Panc1 (cell line): ENCODE data around the gene STARD8. TPM values are rescaled to one million over a fixed set of nuclear protein-coding genes. Genes with fewer than 3 reads are reported as not detected.

Experiments
- ATAC-seq: fragments of 200-7000 bp; cut with Tn5 transposase; 2 replicates; pipeline ENCODE4 v1.9.1; 2020; ENCODE audit warnings: mild to moderate bottlenecking, moderate library complexity
- BruUV-seq: library from RNA; stranded (reverse); fragments of 400-500 nt; replicated peaks from 2 replicates; lab custom pipeline; 2021; lab: Mats Ljungman, UMichigan
- CTCF ChIA-PET: fragments of 300-600 bp; sonication (Branson Sonifier 250); formaldehyde crosslinking; loops from one replicate; lab custom pipeline; 2022; ENCODE audit warnings: antibody characterized with exemption; lab: Charles Lee
- POLR2A ChIA-PET: fragments of 300-600 bp; sonication (Branson Sonifier 250); formaldehyde crosslinking; loops from one replicate; lab custom pipeline; 2022; ENCODE audit warnings: antibody characterized with exemption; lab: Charles Lee
- DNase-seq: peaks from one replicate; pipeline ENCODE4 v3.0.0-alpha.2; 2010; ENCODE audit warnings: low read depth, low spot score
- H3K27ac ChIP-seq: 2 replicates; pipeline ENCODE4 v1.5.1; 2011; ENCODE audit warnings: mild to moderate bottlenecking, low read length, inconsistent platforms
- H3K27me3 ChIP-seq: fragments of 200-500 bp; sonication (Bioruptor generic); 2 replicates; pipeline ENCODE4 v1.6.0; 2014; ENCODE audit warnings: low read length, inconsistent platforms; ENCODE audit not compliant: control insufficient read depth, insufficient read depth
- H3K36me3 ChIP-seq: fragments of 200-500 bp; sonication (Bioruptor generic); 2 replicates; pipeline ENCODE4 v1.5.1; 2014; ENCODE audit warnings: inconsistent platforms, mild to moderate bottlenecking, low read length, moderate library complexity; ENCODE audit not compliant: control insufficient read depth, insufficient read depth
- H3K4me1 ChIP-seq: 2 replicates; pipeline ENCODE4 v1.5.1; 2011; ENCODE audit warnings: inconsistent platforms, mild to moderate bottlenecking, low read length, moderate library complexity; ENCODE audit not compliant: control insufficient read depth, insufficient read depth
- H3K4me3 ChIP-seq, 2 experiments: 2 replicates each; pipeline ENCODE4 v1.5.1; 2011 to 2012; ENCODE audit warnings: low read depth in 2 of 2, low read length in 2 of 2, mild to moderate bottlenecking in 2 of 2, inconsistent platforms in 1 of 2, moderate library complexity in 1 of 2
- H3K9me3 ChIP-seq: fragments of 200-500 bp; sonication (Bioruptor generic); 2 replicates; pipeline ENCODE4 v1.5.1; 2014; ENCODE audit warnings: low read depth, mild to moderate bottlenecking, inconsistent platforms, low read length, moderate library complexity; ENCODE audit not compliant: control insufficient read depth, insufficient read depth
- CTCF ChIP-seq: fragments of 450-650 bp; IDR thresholded peaks from 2 replicates; pipeline ENCODE4 v1.5.1; 2017; ENCODE audit warnings: mild to moderate bottlenecking
- POLR2AphosphoS5 ChIP-seq: IDR thresholded peaks from 2 replicates; pipeline ENCODE4 v1.6.1; 2012; ENCODE audit warnings: mild to moderate bottlenecking, low read depth, low read length, moderate library complexity
- REST ChIP-seq, 2 experiments: IDR thresholded peaks; 2 replicates each; pipeline ENCODE4 v1.6.1; 2011 to 2012; ENCODE audit warnings: low read depth in 2 of 2, control low read depth in 1 of 2, low read length in 1 of 2, mild to moderate bottlenecking in 1 of 2, moderate library complexity in 1 of 2; ENCODE audit not compliant: insufficient read depth in 1 of 2
- SIN3A ChIP-seq: IDR thresholded peaks from 2 replicates; pipeline ENCODE4 v1.6.1; 2012; ENCODE audit warnings: low read depth, mild to moderate bottlenecking, low read length, moderate library complexity, borderline replicate concordance; ENCODE audit not compliant: insufficient read depth
- TCF7L2 ChIP-seq: IDR thresholded peaks from 2 replicates; pipeline ENCODE4 v1.6.1; 2011; ENCODE audit warnings: mild to moderate bottlenecking, low read depth, low read length, inconsistent platforms
- in situ Hi-C: cut with HindIII; loops from 2 replicates; pipeline ENCODE4 v1.10.0; 2016; ENCODE audit warnings: low sequenced_read_pairs, low pct_unique_long_range_greater_than_20kb
- intact Hi-C: fragments of 100-400 bp; cut with micrococcal nuclease; formaldehyde crosslinking; loops from one replicate; pipeline ENCODE4 v1.10.0; 2022; ENCODE audit not compliant: unreplicated experiment
- total RNA-seq: library from RNA; stranded (reverse); gene quantifications from one replicate; pipeline ENCODE4 v1.2.1, GENCODE V29; 2021; ENCODE audit not compliant: unreplicated experiment

STARD8 gene
- total RNA-seq, 1 experiment from 2014 or later = 4.6 TPM

- intact Hi-C loops = no loop called here
- Histone ChIP-seq H3K27me3 (no peaks in the 10 kb centered on the region), H3K4me3 (no peak overlapping the region), H3K4me1 (no peaks in the 10 kb centered on the region), H3K9me3 (no peaks in the 10 kb centered on the region), H3K36me3 (no peaks in the 10 kb centered on the region), H3K27ac (no peak overlapping the region)
- POLR2A ChIA-PET = no interaction called here
- in situ Hi-C loops = no loop called here
- ATAC-seq (no peak), DNase-seq (no peak)
- BruUV-seq = no TSS peak
- TF ChIP-seq TCF7L2 (no peak), CTCF (no peak), POLR2AphosphoS5 (no peak), SIN3A (no peak), REST (IDR thresholded peaks at IDR 0.05; ENCODE audit: insufficient read depth in 1 of 2, low read depth in 2 of 2, low read length in 1 of 2) (no peak)
- CTCF ChIA-PET = no interaction called here
These were observed 100.6 kb downstream of the STARD8 start for GRCh38 chrX:68748030-68748429.

GRCh38 chrX:68749426-68749825 lies 102.0 kb downstream of the STARD8 start:
- CTCF ChIA-PET = interaction anchor here (0.8 kb wide), 1 partner anchor 16 kb away, joined by 3 read pairs; no protein-coding TSS in a partner anchor
- no peak for TF ChIP-seq POLR2AphosphoS5
- no peak for TF ChIP-seq TCF7L2
- no peak for TF ChIP-seq REST (IDR thresholded peaks at IDR 0.05; ENCODE audit: insufficient read depth in 1 of 2, low read depth in 2 of 2, low read length in 1 of 2)
- TF ChIP-seq CTCF = no peak
- TF ChIP-seq SIN3A = no peak

More at GRCh38 chrX:68749426-68749825, 102.0 kb downstream of the STARD8 start:
- POLR2A ChIA-PET = no interaction called here
- no peak for DNase-seq
- no peak overlapping the region for H3K27ac ChIP-seq
- BruUV-seq = no TSS peak
- in situ Hi-C loops = no loop called here
- no peaks in the 10 kb centered on the region for H3K9me3 ChIP-seq
- no peak overlapping the region for H3K4me3 ChIP-seq
- ATAC-seq = no peak
- intact Hi-C loops = no loop called here
- H3K36me3 ChIP-seq = no peaks in the 10 kb centered on the region
- no peaks in the 10 kb centered on the region for H3K27me3 ChIP-seq
- H3K4me1 ChIP-seq = no peaks in the 10 kb centered on the region
